ENCODE measurements around the gene ZFC3H1.

DNA sequence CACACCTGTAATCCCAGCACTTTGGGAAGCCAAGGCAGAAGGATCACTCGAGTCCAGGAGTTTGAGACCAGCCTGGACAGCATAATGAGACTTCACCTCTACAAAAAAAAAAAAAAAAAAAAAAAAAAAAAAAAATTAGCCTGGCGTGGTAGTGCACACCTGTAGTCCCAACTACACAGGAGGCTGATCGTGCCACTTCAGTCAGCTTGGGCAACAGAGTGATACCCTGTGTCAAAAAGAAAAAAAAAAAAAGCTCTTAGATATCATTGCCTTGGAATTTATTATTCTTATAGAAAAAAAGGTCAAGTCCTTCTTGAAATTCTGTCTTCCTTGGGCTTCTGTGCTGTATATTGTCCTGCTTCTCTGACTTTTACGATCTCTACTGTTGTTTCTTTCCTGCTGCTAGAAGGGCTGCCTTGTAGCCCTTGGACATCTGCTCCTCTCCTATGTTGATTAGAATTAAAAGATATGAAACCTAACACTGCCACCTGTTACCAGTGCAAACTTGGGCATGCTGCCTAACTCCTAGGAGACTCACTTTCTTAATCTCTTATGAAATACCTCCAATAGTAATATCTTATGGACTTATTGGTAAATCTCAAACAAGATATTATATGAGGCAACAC is 28.0 kb upstream of the ZFC3H1 start:
- no peak for TF ChIP-seq NFIC (IDR thresholded peaks at IDR 0.05)
- no peak for TF ChIP-seq CREB1 (IDR thresholded peaks at IDR 0.05; ENCODE audit: low read depth)
- no peak for TF ChIP-seq EP300 (IDR thresholded peaks at IDR 0.05; ENCODE audit: borderline replicate concordance)
- TF ChIP-seq TEAD4 (IDR thresholded peaks at IDR 0.05), result no peak
- no peak for TF ChIP-seq EGR1 (IDR thresholded peaks at IDR 0.05)
- TF ChIP-seq YY1 (IDR thresholded peaks at IDR 0.05; ENCODE audit: low read depth), result no peak

Measured in Ishikawa (cell line).